ENCODE data around the gene CCDC85C.

CCDC85C gene

GRCh38 chr14:99461411-99462085 is 142.5 kb downstream of the CCDC85C start:
- Mint-ChIP-seq H3K27me3 (no peaks in the 10 kb centered on the region), H3K4me1 (peaks cover 23% of the 10 kb centered on the region), H3K36me3 (peaks cover 28% of the 10 kb centered on the region), H3K9me3 (no peaks in the 10 kb centered on the region), H3K27ac (no peak overlapping the region), H3K4me3 (no peak overlapping the region)

DNA sequence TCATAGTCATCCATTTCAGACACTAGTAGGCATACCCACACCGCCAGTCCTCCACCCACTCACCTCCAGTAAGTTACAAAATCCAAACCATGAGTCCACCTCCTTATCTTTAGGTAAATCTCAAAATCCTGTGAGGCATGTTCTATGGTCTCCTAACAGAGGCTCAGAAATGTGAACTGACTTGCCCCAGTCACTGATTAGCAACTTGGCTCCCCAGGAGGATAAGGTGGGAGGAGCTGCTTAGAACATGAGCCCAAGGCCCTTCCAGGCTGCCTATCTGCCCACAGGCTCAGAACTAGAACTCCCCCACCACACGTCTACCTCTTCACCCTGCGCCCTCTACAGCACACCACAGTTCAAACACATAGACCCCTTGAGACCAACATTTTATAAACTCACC is 143.2 kb downstream of the CCDC85C start:
- Mint-ChIP-seq H3K4me1 (peaks cover 17% of the 10 kb centered on the region), H3K36me3 (peaks cover 28% of the 10 kb centered on the region), H3K4me3 (no peak overlapping the region), H3K27ac (no peak overlapping the region), H3K27me3 (no peaks in the 10 kb centered on the region), H3K9me3 (no peaks in the 10 kb centered on the region)

DNA sequence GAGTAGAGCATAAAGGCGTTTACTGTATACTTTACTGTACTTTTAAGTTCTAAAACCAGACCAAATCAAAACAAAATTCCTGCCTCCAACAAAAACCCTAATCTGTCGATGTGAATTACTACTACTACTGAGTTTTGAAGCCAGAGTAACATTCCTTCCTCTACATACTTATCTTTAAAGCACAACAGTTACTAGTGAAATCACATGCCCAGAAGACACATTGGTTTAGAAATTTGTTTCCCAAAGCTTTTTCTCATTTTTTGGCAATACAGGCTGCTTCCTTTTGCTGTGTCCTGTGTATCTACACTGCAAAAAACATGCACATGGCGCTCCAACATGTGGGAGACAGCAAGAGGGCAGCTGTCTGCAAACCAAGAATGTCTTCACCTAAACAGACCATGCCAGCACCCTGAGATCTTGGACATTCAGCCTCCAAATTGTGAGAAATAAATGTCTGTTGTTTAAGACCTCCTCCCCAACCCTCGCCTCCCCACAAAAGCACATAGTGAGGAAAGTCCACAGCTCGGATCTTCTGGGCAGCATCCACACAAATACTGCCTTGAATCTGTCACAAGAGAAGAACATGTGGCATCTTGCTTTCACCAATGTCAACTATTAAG is 144.4 kb downstream of the CCDC85C start:
- no peaks in the 10 kb centered on the region for H3K27me3 Mint-ChIP-seq
- no peak overlapping the region for H3K27ac Mint-ChIP-seq
- H3K36me3 Mint-ChIP-seq, result peaks cover 30% of the 10 kb centered on the region
- peaks cover 17% of the 10 kb centered on the region for H3K4me1 Mint-ChIP-seq
- no peak overlapping the region for H3K4me3 Mint-ChIP-seq
- no peaks in the 10 kb centered on the region for H3K9me3 Mint-ChIP-seq

GRCh38 chr14:99454246-99454645 is 149.8 kb downstream of the CCDC85C start:
- Mint-ChIP-seq H3K27me3 (no peaks in the 10 kb centered on the region), H3K36me3 (peaks cover 21% of the 10 kb centered on the region), H3K4me1 (peaks cover 3% of the 10 kb centered on the region), H3K9me3 (no peaks in the 10 kb centered on the region), H3K27ac (no peak overlapping the region), H3K4me3 (no peak overlapping the region)

- peaks cover 21% of the 10 kb centered on the region for H3K36me3 Mint-ChIP-seq
These were observed 151.0 kb downstream of the CCDC85C start for GRCh38 chr14:99452968-99453367.

DNA sequence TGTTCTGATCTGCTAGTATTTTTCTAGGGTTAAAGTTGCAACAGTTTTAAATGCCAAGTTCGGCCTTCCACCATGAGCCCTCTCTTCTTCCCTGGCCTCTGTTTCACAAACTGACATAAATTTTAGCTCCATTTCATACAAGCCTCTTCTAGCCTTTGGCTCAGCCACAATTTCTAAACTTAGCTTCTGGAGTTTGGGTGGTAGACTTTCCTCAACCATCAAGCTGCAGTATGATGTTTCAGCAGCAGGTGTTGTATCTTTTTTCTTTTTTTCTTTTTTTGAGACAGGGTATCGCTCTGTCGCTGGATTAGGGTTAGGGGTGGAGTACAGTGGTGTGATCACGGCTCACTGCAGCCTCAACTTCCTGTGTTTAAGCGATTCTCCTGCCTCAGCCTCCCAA is 152.8 kb downstream of the CCDC85C start:
- Mint-ChIP-seq H3K4me3 (no peak overlapping the region), H3K27ac (no peak overlapping the region), H3K36me3 (peaks cover 16% of the 10 kb centered on the region), H3K4me1 (peaks cover 3% of the 10 kb centered on the region), H3K27me3 (no peaks in the 10 kb centered on the region), H3K9me3 (no peaks in the 10 kb centered on the region)

More at GRCh38 chr14:99452968-99453367, 151.0 kb downstream of the CCDC85C start:
- H3K27ac Mint-ChIP-seq, result no peak overlapping the region
- H3K4me3 Mint-ChIP-seq, result no peak overlapping the region
- H3K9me3 Mint-ChIP-seq, result no peaks in the 10 kb centered on the region
- H3K27me3 Mint-ChIP-seq, result no peaks in the 10 kb centered on the region
- H3K4me1 Mint-ChIP-seq, result peaks cover 3% of the 10 kb centered on the region

GRCh38 chr14:99450266-99450665 is 153.7 kb downstream of the CCDC85C start:
- H3K27me3 Mint-ChIP-seq, result no peaks in the 10 kb centered on the region
- H3K27ac Mint-ChIP-seq, result no peak overlapping the region
- no peaks in the 10 kb centered on the region for H3K9me3 Mint-ChIP-seq
- H3K36me3 Mint-ChIP-seq, result peaks cover 15% of the 10 kb centered on the region
- H3K4me3 Mint-ChIP-seq, result no peak overlapping the region
- peaks cover 3% of the 10 kb centered on the region for H3K4me1 Mint-ChIP-seq
